Activated CD4-positive, alpha-beta T cell treated with anti-CD3 and anti-CD28 coated beads for 36 hours (primary cell): ENCODE measurements around the gene NCAPH2. TPM values are rescaled to one million over a fixed set of nuclear protein-coding genes. Genes with fewer than 3 reads are reported as not detected.

Experiments
- ATAC-seq: fragments of 200-7000 bp; cut with Tn5 transposase; one replicate; pipeline ENCODE4 v1.10.0; 2021; ENCODE audit warnings: mild to moderate bottlenecking, moderate library complexity
- CTCF ChIA-PET: fragments of 350-600 bp; sonication (Branson Sonifier 250); formaldehyde crosslinking; loops from one replicate; lab custom pipeline; 2021; ENCODE audit warnings: antibody characterized with exemption; lab: Charles Lee
- POLR2A ChIA-PET: fragments of 350-600 bp; sonication (Branson Sonifier 250); formaldehyde crosslinking; loops from one replicate; lab custom pipeline; 2021; ENCODE audit warnings: antibody characterized with exemption, inconsistent platforms; lab: Charles Lee
- DNase-seq: peaks from one replicate; pipeline ENCODE4 v3.0.0-alpha.2; 2020
- H3K27ac Mint-ChIP-seq: one replicate; pipeline ENCODE4 v1.8.0; 2021; ENCODE audit warnings: mixed read lengths
- H3K27me3 Mint-ChIP-seq: one replicate; pipeline ENCODE4 v1.8.0; 2021; ENCODE audit warnings: mixed read lengths
- H3K36me3 Mint-ChIP-seq: one replicate; pipeline ENCODE4 v1.8.0; 2021; ENCODE audit warnings: low read depth, mixed read lengths
- H3K4me1 Mint-ChIP-seq: one replicate; pipeline ENCODE4 v1.8.0; 2021; ENCODE audit warnings: mixed read lengths
- H3K4me3 Mint-ChIP-seq: one replicate; pipeline ENCODE4 v1.8.0; 2021; ENCODE audit warnings: mild to moderate bottlenecking, moderate library complexity, mixed read lengths
- H3K9me3 Mint-ChIP-seq: one replicate; pipeline ENCODE4 v1.8.0; 2021; ENCODE audit warnings: low read depth, mixed read lengths
- intact Hi-C, 2 experiments: fragments of 100-400 bp; cut with DNase I in 1 of 2; cut with micrococcal nuclease in 1 of 2; formaldehyde crosslinking; loops; one replicate each; pipeline versions ENCODE4 v1.14.2 to v1.15.1; 2022 to 2024; cut with DNase I, micrococcal nuclease
- total RNA-seq, 2 experiments: library from RNA; stranded (reverse); gene quantifications; one replicate each; pipeline ENCODE4 v1.2.3, GENCODE V29; 2021

Gene NCAPH2
- total RNA-seq, 2 experiments from 2014 or later, result 115 to 123 TPM

GRCh38 chr22:50483977-50484853 is 23.8 kb upstream of the NCAPH2 start:
- intact Hi-C loops, result no loop called here
- DNase-seq (no peak), ATAC-seq (no peak)
- ChIA-PET CTCF (interaction anchor here (0.6 to 1.3 kb wide), 4 partner anchors 12 to 249 kb away, joined by 3 to 5 read pairs (median 3); no protein-coding TSS in a partner anchor), POLR2A (no interaction called here)
- H3K9me3 Mint-ChIP-seq, result no peaks in the 10 kb centered on the region
- H3K27me3 Mint-ChIP-seq, result peaks cover 8% of the 10 kb centered on the region
- H3K4me3 Mint-ChIP-seq, result no peak overlapping the region
- no peaks in the 10 kb centered on the region for H3K36me3 Mint-ChIP-seq
- no peak overlapping the region for H3K27ac Mint-ChIP-seq
- no peaks in the 10 kb centered on the region for H3K4me1 Mint-ChIP-seq

- no peaks in the 10 kb centered on the region for H3K36me3 Mint-ChIP-seq
- no peaks in the 10 kb centered on the region for H3K4me1 Mint-ChIP-seq
- intact Hi-C loops, result no loop called here
- DNase-seq, result peak; percentile 8
- H3K27me3 Mint-ChIP-seq, result no peaks in the 10 kb centered on the region
- H3K4me3 Mint-ChIP-seq, result no peak overlapping the region
- ChIA-PET POLR2A (no interaction called here), CTCF (interaction anchor here (0.7 to 1.1 kb wide), 3 partner anchors 11 to 25 kb away, joined by 3 to 4 read pairs (median 3); no protein-coding TSS in a partner anchor)
- H3K9me3 Mint-ChIP-seq, result no peaks in the 10 kb centered on the region
- no peak overlapping the region for H3K27ac Mint-ChIP-seq
- no peak for ATAC-seq
These were observed 22.5 kb upstream of the NCAPH2 start for GRCh38 chr22:50485221-50486131.

- intact Hi-C loops, result no loop called here
- Mint-ChIP-seq H3K27ac (no peak within 1 kb of the TSS), H3K27me3 (no peaks in the 10 kb centered on the region), H3K4me1 (peaks cover 7% of the 10 kb centered on the region), H3K4me3 (no peak within 1 kb of the TSS), H3K36me3 (no peaks in the 10 kb centered on the region), H3K9me3 (no peaks in the 10 kb centered on the region)
- POLR2A ChIA-PET, result no interaction called here
- DNase-seq (peak; percentile 5), ATAC-seq (no peak)
- CTCF ChIA-PET, result interaction anchor here (0.6 kb wide), 1 partner anchor 121 kb away, joined by 3 read pairs; no protein-coding TSS in a partner anchor
These were observed 21.3 kb upstream of the NCAPH2 start, which contains the start of gene MIOX for GRCh38 chr22:50486561-50487289. TSS of gene MIOX (plus strand) at chr22:50486859. CDS start at chr22:50486898, 39 bp downstream.

GRCh38 chr22:50487290-50488005 is 20.6 kb upstream of the NCAPH2 start:
- H3K4me3 Mint-ChIP-seq, result no peak overlapping the region
- H3K4me1 Mint-ChIP-seq, result peaks cover 7% of the 10 kb centered on the region
- POLR2A ChIA-PET, result no interaction called here
- no peaks in the 10 kb centered on the region for H3K9me3 Mint-ChIP-seq
- DNase-seq, result no peak
- ATAC-seq, result no peak
- intact Hi-C loops, result no loop called here
- no peak overlapping the region for H3K27ac Mint-ChIP-seq
- no peaks in the 10 kb centered on the region for H3K36me3 Mint-ChIP-seq
- CTCF ChIA-PET, result interaction anchor here (0.6 kb wide), 1 partner anchor 121 kb away, joined by 3 read pairs; no protein-coding TSS in a partner anchor
- no peaks in the 10 kb centered on the region for H3K27me3 Mint-ChIP-seq

- H3K36me3 Mint-ChIP-seq, result no peaks in the 10 kb centered on the region
- CTCF ChIA-PET, result no interaction called here
- H3K4me1 Mint-ChIP-seq, result peaks cover 7% of the 10 kb centered on the region
- H3K27ac Mint-ChIP-seq, result no peak overlapping the region
- no peak for DNase-seq
- POLR2A ChIA-PET, result no interaction called here
- intact Hi-C loops, result no loop called here
- no peak overlapping the region for H3K4me3 Mint-ChIP-seq
- H3K9me3 Mint-ChIP-seq, result no peaks in the 10 kb centered on the region
- no peaks in the 10 kb centered on the region for H3K27me3 Mint-ChIP-seq
- no peak for ATAC-seq
These were observed 19.9 kb upstream of the NCAPH2 start for GRCh38 chr22:50488006-50488677.

GRCh38 chr22:50488886-50489285 is 19.1 kb upstream of the NCAPH2 start:
- H3K4me1 Mint-ChIP-seq, result peaks cover 7% of the 10 kb centered on the region
- no peak overlapping the region for H3K27ac Mint-ChIP-seq
- CTCF ChIA-PET, result no interaction called here
- no peaks in the 10 kb centered on the region for H3K27me3 Mint-ChIP-seq
- POLR2A ChIA-PET, result no interaction called here
- intact Hi-C loops, result no loop called here
- H3K9me3 Mint-ChIP-seq, result no peaks in the 10 kb centered on the region
- H3K4me3 Mint-ChIP-seq, result no peak overlapping the region
- H3K36me3 Mint-ChIP-seq, result no peaks in the 10 kb centered on the region
- ATAC-seq, result no peak
- DNase-seq, result no peak

GRCh38 chr22:50489363-50490243 is 18.4 kb upstream of the NCAPH2 start:
- ATAC-seq, result no peak
- POLR2A ChIA-PET, result no interaction called here
- Mint-ChIP-seq H3K9me3 (no peaks in the 10 kb centered on the region), H3K4me1 (peaks cover 7% of the 10 kb centered on the region), H3K27ac (no peak overlapping the region), H3K27me3 (no peaks in the 10 kb centered on the region), H3K36me3 (no peaks in the 10 kb centered on the region), H3K4me3 (no peak overlapping the region)
- DNase-seq, result no peak
- intact Hi-C loops, result no loop called here
- CTCF ChIA-PET, result interaction anchor here (1.0 kb wide), 1 partner anchor 19 kb away, joined by 3 read pairs; no protein-coding TSS in a partner anchor

GRCh38 chr22:50490531-50491308 is 17.3 kb upstream of the NCAPH2 start:
- Mint-ChIP-seq H3K36me3 (no peaks in the 10 kb centered on the region), H3K27ac (no peak overlapping the region), H3K4me1 (peaks cover 7% of the 10 kb centered on the region), H3K9me3 (no peaks in the 10 kb centered on the region), H3K27me3 (no peaks in the 10 kb centered on the region), H3K4me3 (no peak overlapping the region)
- CTCF ChIA-PET, result interaction anchor here (0.6 to 1.0 kb wide), 3 partner anchors 20 to 235 kb away, joined by 3 read pairs; no protein-coding TSS in a partner anchor
- intact Hi-C loops, result no loop called here
- DNase-seq, result peak; percentile 42
- ATAC-seq, result peak; percentile 38
- POLR2A ChIA-PET, result no interaction called here

- H3K27me3 Mint-ChIP-seq, result no peaks in the 10 kb centered on the region
- peaks cover 7% of the 10 kb centered on the region for H3K4me1 Mint-ChIP-seq
- DNase-seq (no peak), ATAC-seq (no peak)
- no peak overlapping the region for H3K4me3 Mint-ChIP-seq
- peaks cover 1% of the 10 kb centered on the region for H3K36me3 Mint-ChIP-seq
- ChIA-PET POLR2A (interaction anchor here (0.7 kb wide), 2 partner anchors 28 to 579 kb away, joined by 3 to 4 read pairs; partner anchors contain the start of genes ALG12 and CRELD2), CTCF (interaction anchor here (0.7 to 2.4 kb wide), 12 partner anchors 12 to 255 kb away, joined by 3 to 12 read pairs (median 4); partner anchors contain the start of gene SCO2)
- intact Hi-C loops, result loop anchor here in 1 of 2 experiments (5.0 kb wide), 1 partner anchor 45 kb away; no protein-coding TSS in a partner anchor
- no peaks in the 10 kb centered on the region for H3K9me3 Mint-ChIP-seq
- H3K27ac Mint-ChIP-seq, result no peak overlapping the region
These were observed 10.9 kb upstream of the NCAPH2 start for GRCh38 chr22:50497093-50497492.
